ENCODE measurements around the gene CHIT1.

Gene CHIT1

GRCh38 chr1:203229471-203230135 lies at the start of gene CHIT1:
Gene CHIT1 (minus strand): TSS chr1:203229673. CDS start chr1:203229636, 37 bp downstream.
- H3K4me3 ChIP-seq (ENCODE audit: low read depth, low read length) = no peak within 1 kb of the TSS
- no peak for DNase-seq (ENCODE audit: low read depth)

- no peak for DNase-seq (ENCODE audit: low read depth)
- peak overlapping the region; percentile 9 for H3K4me3 ChIP-seq (ENCODE audit: low read depth, low read length)
Measured at GRCh38 chr1:203278885-203279406, 49.5 kb upstream of the CHIT1 start.

GRCh38 chr1:203278082-203278884 lies 48.8 kb upstream of the CHIT1 start:
- DNase-seq (ENCODE audit: low read depth) = peak; percentile 72
- H3K4me3 ChIP-seq (ENCODE audit: low read depth, low read length) = peak overlapping the region; percentile 34

GRCh38 chr1:203276916-203277545 lies 47.6 kb upstream of the CHIT1 start:
- no peak overlapping the region for H3K4me3 ChIP-seq (ENCODE audit: low read depth, low read length)
- no peak for DNase-seq (ENCODE audit: low read depth)

GRCh38 chr1:203276408-203276807 lies 46.9 kb upstream of the CHIT1 start:
- no peak overlapping the region for H3K4me3 ChIP-seq (ENCODE audit: low read depth, low read length)
- DNase-seq (ENCODE audit: low read depth) = no peak

GRCh38 chr1:203275656-203276272 lies 46.3 kb upstream of the CHIT1 start:
- no peak overlapping the region for H3K4me3 ChIP-seq (ENCODE audit: low read depth, low read length)

GRCh38 chr1:203274603-203275381 lies 45.3 kb upstream of the CHIT1 start:
- no peak overlapping the region for H3K4me3 ChIP-seq (ENCODE audit: low read depth, low read length)
- DNase-seq (ENCODE audit: low read depth) = peak; percentile 42

More at GRCh38 chr1:203275656-203276272, 46.3 kb upstream of the CHIT1 start:
- no peak for DNase-seq (ENCODE audit: low read depth)

- no peak overlapping the region for H3K4me3 ChIP-seq (ENCODE audit: low read depth, low read length)
- no peak for DNase-seq (ENCODE audit: low read depth)
Measured at GRCh38 chr1:203273869-203274602, 44.6 kb upstream of the CHIT1 start.

GRCh38 chr1:203273206-203273868 lies 43.9 kb upstream of the CHIT1 start:
- peak overlapping the region; percentile 17 for H3K4me3 ChIP-seq (ENCODE audit: low read depth, low read length)
- DNase-seq (ENCODE audit: low read depth) = no peak

- DNase-seq (ENCODE audit: low read depth) = no peak
- peak overlapping the region; percentile 17 for H3K4me3 ChIP-seq (ENCODE audit: low read depth, low read length)
Measured at GRCh38 chr1:203272633-203273205, 43.2 kb upstream of the CHIT1 start.

- DNase-seq (ENCODE audit: low read depth) = no peak
- H3K4me3 ChIP-seq (ENCODE audit: low read depth, low read length) = no peak overlapping the region
Measured at GRCh38 chr1:203271962-203272632, 42.6 kb upstream of the CHIT1 start.

GRCh38 chr1:203271018-203271743 lies 41.7 kb upstream of the CHIT1 start:
- no peak for DNase-seq (ENCODE audit: low read depth)

GRCh38 chr1:203270448-203270847 lies 41.0 kb upstream of the CHIT1 start:
- DNase-seq (ENCODE audit: low read depth) = no peak
- no peak overlapping the region for H3K4me3 ChIP-seq (ENCODE audit: low read depth, low read length)

More at GRCh38 chr1:203271018-203271743, 41.7 kb upstream of the CHIT1 start:
- no peak overlapping the region for H3K4me3 ChIP-seq (ENCODE audit: low read depth, low read length)

GRCh38 chr1:203269654-203270020 lies 40.2 kb upstream of the CHIT1 start:
- no peak overlapping the region for H3K4me3 ChIP-seq (ENCODE audit: low read depth, low read length)
- no peak for DNase-seq (ENCODE audit: low read depth)

- DNase-seq (ENCODE audit: low read depth) = no peak
- H3K4me3 ChIP-seq (ENCODE audit: low read depth, low read length) = no peak overlapping the region
Measured at GRCh38 chr1:203268901-203269653, 39.6 kb upstream of the CHIT1 start.

- H3K4me3 ChIP-seq (ENCODE audit: low read depth, low read length) = peak overlapping the region; percentile 63
- no peak for DNase-seq (ENCODE audit: low read depth)
Measured at GRCh38 chr1:203267912-203268311, 38.4 kb upstream of the CHIT1 start.

All from skeletal muscle cell (primary cell).